T-helper 1 cell treated with Interleukin-12 subunit alpha and Interleukin-12 subunit beta and Interleukin-4 antibody, amounts not matched to agents 30 ng/mL and 1 ng/mL, for 36 hours (primary cell): ENCODE results near the gene ST3GAL4. TPM values are rescaled to one million over a fixed set of nuclear protein-coding genes. Genes with fewer than 3 reads are reported as not detected.
"Not testable (repeated sequence)": the region's sequence is repeated elsewhere in the genome, so short reads cannot be mapped to it uniquely, and the experiment has no call there.

Source experiments
- intact Hi-C: fragments of 100-400 bp; cut with micrococcal nuclease; formaldehyde crosslinking; loops from one replicate; pipeline ENCODE4 v1.15.1; 2024
- total RNA-seq: library from RNA; stranded (reverse); gene quantifications from 2 replicates; pipeline ENCODE4 v1.2.3, GENCODE V29; 2022

ST3GAL4 gene
- total RNA-seq, 1 donor from 2014 or later = 8.4 TPM

- intact Hi-C loops = loop anchor here (5.0 to 10.0 kb wide), 3 partner anchors 296 to 1614 kb away; partner anchors contain the start of genes CDON, DDX25 and PUS3
These were observed 3.3 kb downstream of the ST3GAL4 start for GRCh38 chr11:126358763-126359160.

- intact Hi-C loops = loop anchor here (5.0 to 10.0 kb wide), 3 partner anchors 297 to 1615 kb away; partner anchors contain the start of genes CDON, DDX25 and PUS3
These were observed 4.1 kb downstream of the ST3GAL4 start for GRCh38 chr11:126359431-126360048.

GRCh38 chr11:126360049-126360446 is 4.6 kb downstream of the ST3GAL4 start:
- intact Hi-C loops = no loop called here

GRCh38 chr11:126361400-126361799 is 5.9 kb downstream of the ST3GAL4 start:
- intact Hi-C loops = no loop called here

GRCh38 chr11:126362879-126363655 is 7.6 kb downstream of the ST3GAL4 start:
- intact Hi-C loops = no loop called here

GRCh38 chr11:126363706-126364248 is 8.3 kb downstream of the ST3GAL4 start:
- intact Hi-C loops = no loop called here

- intact Hi-C loops = not testable (repeated sequence)
These were observed 9.2 kb downstream of the ST3GAL4 start for GRCh38 chr11:126364735-126365134.

GRCh38 chr11:126365508-126365907 is 10.0 kb downstream of the ST3GAL4 start:
- intact Hi-C loops = not testable (repeated sequence)

- intact Hi-C loops = no loop called here
These were observed 10.8 kb downstream of the ST3GAL4 start for GRCh38 chr11:126366064-126366822.

GRCh38 chr11:126366823-126367654 is 11.6 kb downstream of the ST3GAL4 start:
- intact Hi-C loops = not testable (repeated sequence)

- intact Hi-C loops = not testable (repeated sequence)
These were observed 12.3 kb downstream of the ST3GAL4 start for GRCh38 chr11:126367806-126368205.

- intact Hi-C loops = not testable (repeated sequence)
These were observed 13.0 kb downstream of the ST3GAL4 start for GRCh38 chr11:126368336-126369119.

- intact Hi-C loops = no loop called here
These were observed 14.5 kb downstream of the ST3GAL4 start for GRCh38 chr11:126370016-126370415.

- intact Hi-C loops = no loop called here
These were observed 16.1 kb downstream of the ST3GAL4 start for GRCh38 chr11:126371595-126371994.

GRCh38 chr11:126373389-126374066 is 18.0 kb downstream of the ST3GAL4 start:
- intact Hi-C loops = not testable (repeated sequence)

GRCh38 chr11:126374562-126375300 is 19.2 kb downstream of the ST3GAL4 start:
- intact Hi-C loops = loop anchor here (1.0 kb wide), 1 partner anchor 23 kb away; no protein-coding TSS in a partner anchor

- intact Hi-C loops = loop anchor here (1.0 kb wide), 1 partner anchor 22 kb away; no protein-coding TSS in a partner anchor
These were observed 20.2 kb downstream of the ST3GAL4 start for GRCh38 chr11:126375726-126376125.

GRCh38 chr11:126378763-126379162 is 23.3 kb downstream of the ST3GAL4 start:
- intact Hi-C loops = no loop called here
